Erythroblast (primary cell): ENCODE measurements around the gene MRPL51.

Experiments
- GATA1 ChIP-seq: IDR thresholded peaks from 2 replicates; pipeline ENCODE4 v1.6.1; 2011; ENCODE audit warnings: low read depth, mild to moderate bottlenecking, control low read depth, low read length, moderate library complexity
- POLR2A ChIP-seq: IDR thresholded peaks from 2 replicates; pipeline ENCODE4 v1.6.1; 2011; ENCODE audit warnings: mild to moderate bottlenecking, low read length

DNA sequence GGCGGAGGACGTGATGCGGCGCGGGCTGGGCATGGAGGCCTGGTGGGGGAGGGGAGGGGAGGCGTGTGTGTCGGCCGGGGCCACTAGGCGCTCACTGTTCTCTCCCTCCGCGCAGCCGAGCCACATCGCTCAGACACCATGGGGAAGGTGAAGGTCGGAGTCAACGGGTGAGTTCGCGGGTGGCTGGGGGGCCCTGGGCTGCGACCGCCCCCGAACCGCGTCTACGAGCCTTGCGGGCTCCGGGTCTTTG, 41.6 kb upstream of the MRPL51 start:
- TF ChIP-seq POLR2A = peak; percentile 43
- TF ChIP-seq GATA1 = no peak
